H1 (cell line): ENCODE measurements around the gene RALGAPA2. TPM values are rescaled to one million over a fixed set of nuclear protein-coding genes. Genes with fewer than 3 reads are reported as not detected.

Source experiments
- CTCF ChIA-PET: fragments of 300-600 bp; sonication (Branson Sonifier 250); formaldehyde crosslinking; loops from one replicate; lab custom pipeline; 2021; ENCODE audit not compliant: partially characterized antibody; lab: Charles Lee
- POLR2A ChIA-PET: fragments of 300-600 bp; sonication (Branson Sonifier 250); formaldehyde crosslinking; loops from one replicate; lab custom pipeline; 2021; ENCODE audit warnings: inconsistent platforms; ENCODE audit not compliant: partially characterized antibody; lab: Charles Lee
- DNase-seq, 2 experiments: peaks; one replicate each; pipeline versions ENCODE4 v3.0.0 to v3.0.0-alpha.2; 2010 to 2022; ENCODE audit warnings: low spot score in 2 of 2, low read depth in 1 of 2, mixed read lengths in 1 of 2
- FAIRE-seq: peaks from 2 replicates; lab custom pipeline; 2011; peaks lifted over from hg19 to GRCh38; lab: Jason Lieb, UNC
- H2AFZ ChIP-seq: 2 replicates; pipeline ENCODE4 v1.8.1; 2012; ENCODE audit warnings: low read length, inconsistent platforms
- H2AK5ac ChIP-seq: 2 replicates; pipeline ENCODE4 v1.6.1; 2013; ENCODE audit warnings: low read depth, low read length
- H2BK120ac ChIP-seq: replicated peaks from 2 replicates; pipeline ENCODE3; 2013; ENCODE audit warnings: low read depth, low read length, inconsistent platforms
- H2BK12ac ChIP-seq: 2 replicates; pipeline ENCODE4 v1.6.1; 2013; ENCODE audit warnings: low read depth, low read length
- H2BK15ac ChIP-seq: 2 replicates; pipeline ENCODE4 v1.6.1; 2013; ENCODE audit warnings: low read length
- H2BK20ac ChIP-seq: 2 replicates; pipeline ENCODE4 v1.6.1; 2013; ENCODE audit warnings: low read length
- H2BK5ac ChIP-seq: 2 replicates; pipeline ENCODE4 v1.6.1; 2013; ENCODE audit warnings: low read depth, low read length
- H3K14ac ChIP-seq: 2 replicates; pipeline ENCODE4 v1.6.1; 2013; ENCODE audit warnings: inconsistent platforms; ENCODE audit not compliant: insufficient read length
- H3K18ac ChIP-seq: 2 replicates; pipeline ENCODE4 v1.6.1; 2013; ENCODE audit warnings: low read length; ENCODE audit errors: extremely low read depth
- H3K23ac ChIP-seq: 2 replicates; pipeline ENCODE4 v1.6.1; 2013; ENCODE audit warnings: inconsistent platforms; ENCODE audit not compliant: insufficient read length
- H3K23me2 ChIP-seq: 2 replicates; pipeline ENCODE4 v1.6.1; 2013; ENCODE audit warnings: low read depth, low read length
- H3K27ac ChIP-seq: 2 replicates; pipeline ENCODE4 v1.6.1; 2011; ENCODE audit warnings: low read depth, low read length, inconsistent platforms
- H3K27me3 ChIP-seq, 4 experiments: replicated peaks in 1 of 4; 1 replicate in 1 of 4; 2 replicates in 3 of 4; pipeline versions ENCODE4 v1.6.1 to v1.8.1; 2011 to 2013; ENCODE audit warnings: low read length in 3 of 4, mild to moderate bottlenecking in 3 of 4, inconsistent platforms in 2 of 4, mixed read lengths in 2 of 4, moderate library complexity in 1 of 4; ENCODE audit not compliant: control insufficient read depth in 3 of 4, insufficient read depth in 3 of 4; ENCODE audit errors: extremely low read depth in 1 of 4
- H3K36me3 ChIP-seq, 4 experiments: 2 replicates each; pipeline versions ENCODE4 v1.6.1 to v1.8.1; 2011 to 2013; ENCODE audit warnings: mild to moderate bottlenecking in 4 of 4, low read length in 3 of 4, moderate library complexity in 2 of 4, control low read depth in 1 of 4, inconsistent platforms in 1 of 4; ENCODE audit not compliant: insufficient read depth in 4 of 4, control insufficient read depth in 2 of 4
- H3K4ac ChIP-seq: replicated peaks from 2 replicates; pipeline ENCODE3; 2013; ENCODE audit warnings: low read length, low read depth, mixed read lengths, inconsistent platforms; ENCODE audit not compliant: insufficient read length
- H3K4me1 ChIP-seq, 4 experiments: replicated peaks in 1 of 4; 1 replicate in 1 of 4; 2 replicates in 3 of 4; pipeline versions ENCODE4 v1.6.1 to v1.8.1; 2011 to 2013; ENCODE audit warnings: low read length in 3 of 4, inconsistent platforms in 2 of 4, mixed read lengths in 1 of 4; ENCODE audit not compliant: insufficient read depth in 4 of 4, control insufficient read depth in 3 of 4
- H3K4me2 ChIP-seq, 2 experiments: 2 replicates each; pipeline versions ENCODE4 v1.6.1 to v1.8.1; 2011 to 2013; ENCODE audit warnings: low read depth in 2 of 2, low read length in 2 of 2, control low read depth in 1 of 2, inconsistent platforms in 1 of 2, mild to moderate bottlenecking in 1 of 2; ENCODE audit not compliant: insufficient read depth in 1 of 2
- H3K4me3 ChIP-seq, 4 experiments: fragments of 200-600, 300-600 bp in 1 of 4; sonication (generic), shearing (Covaris generic), sonication (Bioruptor Twin) in 1 of 4; 2 replicates each; pipeline versions ENCODE4 v1.5.1 to v1.8.1; 2011 to 2016; ENCODE audit warnings: low read length in 4 of 4, low read depth in 3 of 4, control low read depth in 2 of 4, inconsistent platforms in 2 of 4, mild to moderate bottlenecking in 2 of 4, mixed read lengths in 1 of 4, moderate library complexity in 1 of 4; ENCODE audit not compliant: insufficient read depth in 2 of 4; ENCODE audit errors: extremely low read depth in 1 of 4
- H3K56ac ChIP-seq: replicated peaks from 2 replicates; pipeline ENCODE3; 2013; ENCODE audit warnings: low read depth, mild to moderate bottlenecking, mixed read lengths, low read length, inconsistent platforms; ENCODE audit not compliant: insufficient read length
- H3K79me1 ChIP-seq: 2 replicates; pipeline ENCODE4 v1.6.1; 2013; ENCODE audit warnings: low read depth, low read length, control low read depth
- H3K79me2 ChIP-seq, 2 experiments: 2 replicates each; pipeline versions ENCODE4 v1.6.1 to v1.8.1; 2012 to 2013; ENCODE audit warnings: low read length in 2 of 2, mild to moderate bottlenecking in 2 of 2, inconsistent platforms in 1 of 2; ENCODE audit not compliant: insufficient read depth in 2 of 2, control insufficient read depth in 1 of 2
- H3K9ac ChIP-seq, 4 experiments: replicated peaks in 1 of 4; 1 replicate in 1 of 4; 2 replicates in 3 of 4; pipeline versions ENCODE4 v1.6.1 to v1.8.1; 2011 to 2013; ENCODE audit warnings: low read depth in 3 of 4, low read length in 3 of 4, control low read depth in 2 of 4, mild to moderate bottlenecking in 2 of 4, moderate library complexity in 2 of 4, inconsistent platforms in 1 of 4; ENCODE audit errors: extremely low read depth in 1 of 4
- H3K9me3 ChIP-seq, 2 experiments: 2 replicates each; pipeline versions ENCODE4 v1.6.1 to v1.8.1; 2012 to 2013; ENCODE audit warnings: mild to moderate bottlenecking in 2 of 2, moderate library complexity in 2 of 2, control low read depth in 1 of 2, inconsistent platforms in 1 of 2, low read depth in 1 of 2, low read length in 1 of 2, mixed read lengths in 1 of 2; ENCODE audit not compliant: insufficient read depth in 2 of 2
- H4K20me1 ChIP-seq, 2 experiments: replicated peaks in 1 of 2; 2 replicates each; pipeline versions ENCODE3 to v1.8.1; 2011 to 2013; ENCODE audit warnings: inconsistent platforms in 2 of 2, low read length in 2 of 2, mild to moderate bottlenecking in 1 of 2; ENCODE audit not compliant: insufficient read depth in 2 of 2, control insufficient read depth in 1 of 2
- H4K5ac ChIP-seq: 2 replicates; pipeline ENCODE4 v1.6.1; 2013; ENCODE audit warnings: low read length, low read depth, mixed read lengths, inconsistent platforms; ENCODE audit not compliant: insufficient read length
- H4K8ac ChIP-seq: 2 replicates; pipeline ENCODE4 v1.8.0; 2013; ENCODE audit warnings: mild to moderate bottlenecking, moderate library complexity, low read length, inconsistent platforms; ENCODE audit not compliant: insufficient read depth; ENCODE audit errors: extremely low read depth
- H4K91ac ChIP-seq: replicated peaks from 2 replicates; pipeline ENCODE3; 2013; ENCODE audit warnings: low read length, mixed read lengths, inconsistent platforms; ENCODE audit not compliant: insufficient read length
- whole genome bisulfite sequencing, 2 experiments: shearing (Covaris generic) in 1 of 2; methylation state at CpG; one replicate each; pipeline versions ENCODE4 v1.1.6 to v1.1.7; 2013 to 2015; ENCODE audit warnings: low lambda C conversion rate in 2 of 2, mixed read lengths in 2 of 2, inconsistent platforms in 1 of 2, low coverage in 1 of 2, missing lambda C conversion rate in 1 of 2; ENCODE audit not compliant: insufficient replicate concordance in 2 of 2, insufficient coverage in 1 of 2, insufficient read length in 1 of 2; ENCODE audit errors: extremely low coverage in 1 of 2, missing lambda C conversion rate in 1 of 2; 5-methylcytosine and 5-hydroxymethylcytosine counted together
- polyA plus RNA-seq, 7 experiments: library from polyadenylated mRNA; depleted of rRNA in 3 of 7; stranded (reverse) in 5 of 7; unstranded in 2 of 7; fragments of >200 nt in 5 of 7; fragments of 200-250 nt in 2 of 7; gene quantifications; 1 replicate in 5 of 7; 2 replicates in 1 of 7; 4 replicates in 1 of 7; pipeline versions ENCODE4 v1.2.1 to v1.2.3, GENCODE V29; 2011 to 2013; ENCODE audit warnings: missing spikeins in 2 of 7, mixed read lengths in 2 of 7
- total RNA-seq: library from RNA; stranded (reverse); fragmentation: NEBNext Ultra II Directional; extraction: Animal tissue kit (Norgen Biotek cat#: 25700); gene quantifications from 2 replicates; pipeline ENCODE4 v1.2.1, GENCODE V29; 2021

Gene RALGAPA2
- total and polyA plus RNA-seq, 2 of the 8 experiments (the other 6 are each of a cell fraction or from before 2014, with no cell fraction given): 5.1 to 25.5 TPM

DNA sequence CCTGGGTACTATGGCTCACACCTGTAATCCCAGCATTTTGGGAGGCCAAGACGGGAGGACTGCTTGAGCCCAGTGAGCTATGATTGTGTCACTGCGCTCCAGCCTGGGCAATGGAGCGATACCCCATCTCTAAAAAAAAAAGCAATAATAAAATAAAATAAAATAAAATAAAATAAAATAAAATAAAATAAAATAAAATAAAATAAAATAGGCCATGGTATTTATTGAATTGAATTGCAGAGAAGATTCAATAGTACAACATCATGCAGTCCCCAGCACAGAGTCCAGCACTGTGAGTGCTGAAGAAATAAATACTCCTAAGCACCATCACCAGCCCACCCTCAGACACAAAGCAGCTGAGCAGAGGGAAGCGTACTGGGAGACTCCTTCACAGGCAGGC is 144.7 kb downstream of the RALGAPA2 start:
- 96% methylated on average over 4 of the region's 4 CpGs; no CpG with 5 or more reads in 1 of the 2 experiments for WGBS, 2 experiments
- no peak overlapping the region for H3K4me2 ChIP-seq
- no peak overlapping the region for H3K56ac ChIP-seq
- H3K4ac ChIP-seq: no peak overlapping the region
- no peaks in the 10 kb centered on the region; the same call in 1 of the 2 replicates for H3K23me2 ChIP-seq
- H3K27me3 ChIP-seq: no peaks in the 10 kb centered on the region
- ChIA-PET CTCF (interaction anchor here (0.5 to 2.7 kb wide), 4 partner anchors 100 to 489 kb away, joined by 3 to 7 read pairs (median 3); no protein-coding TSS in a partner anchor), POLR2A (no interaction called here)
- no peak overlapping the region for H2BK5ac ChIP-seq
- peaks cover 0 to 2% (median 0%) of the 10 kb centered on the region in 4 experiments; a peak in 1 of 8 replicates for H3K36me3 ChIP-seq
- no peak overlapping the region for H3K27ac ChIP-seq
- FAIRE-seq (no peak), DNase-seq (no peak)
- H4K5ac ChIP-seq: no peak overlapping the region
- H3K79me2 ChIP-seq: no peaks in the 10 kb centered on the region
- no peak overlapping the region for H3K9ac ChIP-seq
- no peak overlapping the region for H2AK5ac ChIP-seq
- no peak overlapping the region for H4K8ac ChIP-seq
- H2AFZ ChIP-seq: no peak overlapping the region
- H4K20me1 ChIP-seq: no peaks in the 10 kb centered on the region
- H2BK20ac ChIP-seq: no peak overlapping the region
- no peaks in the 10 kb centered on the region for H3K79me1 ChIP-seq
- no peak overlapping the region for H2BK12ac ChIP-seq
- H2BK15ac ChIP-seq: no peak overlapping the region
- no peak overlapping the region for H3K4me3 ChIP-seq
- peaks cover 0 to 2% (median 0%) of the 10 kb centered on the region in 4 experiments; a peak in 1 of 7 replicates for H3K4me1 ChIP-seq
- no peak overlapping the region for H3K14ac ChIP-seq
- H3K23ac ChIP-seq: no peak overlapping the region
- no peak overlapping the region for H2BK120ac ChIP-seq
- H4K91ac ChIP-seq: no peak overlapping the region
- H3K9me3 ChIP-seq: no peaks in the 10 kb centered on the region
- no peak overlapping the region for H3K18ac ChIP-seq
